Common myeloid progenitor, CD34-positive (primary cell): ENCODE measurements around the gene GNPDA1.

Experiments
- CTCF ChIA-PET: fragments of 350-600 bp; sonication (Branson Sonifier 250); formaldehyde crosslinking; loops from one replicate; lab custom pipeline; 2021; ENCODE audit warnings: antibody characterized with exemption; lab: Charles Lee
- POLR2A ChIA-PET: fragments of 350-600 bp; sonication (Branson Sonifier 250); formaldehyde crosslinking; loops from one replicate; lab custom pipeline; 2021; ENCODE audit warnings: antibody characterized with exemption; lab: Charles Lee
- DNase-seq, 3 donors: peaks; one replicate each; pipeline versions ENCODE4 v3.0.0 to v3.0.0-alpha.2; 2013
- H3K27ac ChIP-seq, 2 experiments: 1 replicate in 1 of 2; 2 replicates in 1 of 2; pipeline ENCODE4 v1.7.0; 2013; ENCODE audit warnings: inconsistent platforms in 2 of 2, low read length in 2 of 2, mild to moderate bottlenecking in 2 of 2, low read depth in 1 of 2, moderate library complexity in 1 of 2; ENCODE audit not compliant: severe bottlenecking in 2 of 2, insufficient read depth in 1 of 2, poor library complexity in 1 of 2
- H3K27me3 ChIP-seq, 5 experiments: replicated peaks in 2 of 5; 1 replicate in 3 of 5; 2 replicates in 2 of 5; pipeline versions ENCODE4 v1.6.1 to v1.7.0; 2013; ENCODE audit warnings: low read length in 4 of 5, mild to moderate bottlenecking in 2 of 5, moderate library complexity in 2 of 5, inconsistent platforms in 1 of 5; ENCODE audit not compliant: insufficient read depth in 5 of 5, control insufficient read depth in 4 of 5
- H3K36me3 ChIP-seq, 4 experiments: 1 replicate in 2 of 4; 2 replicates in 2 of 4; pipeline versions ENCODE4 v1.6.1 to v1.7.0; 2013; ENCODE audit warnings: low read length in 3 of 4, control low read depth in 1 of 4, mild to moderate bottlenecking in 1 of 4; ENCODE audit not compliant: control insufficient read depth in 4 of 4, insufficient read depth in 4 of 4
- H3K4me1 ChIP-seq, 4 experiments: 1 replicate in 3 of 4; 2 replicates in 1 of 4; pipeline versions ENCODE4 v1.6.1 to v1.7.1; 2013; ENCODE audit warnings: low read length in 3 of 4, mild to moderate bottlenecking in 3 of 4, control low read depth in 1 of 4, inconsistent platforms in 1 of 4, moderate library complexity in 1 of 4; ENCODE audit not compliant: control insufficient read depth in 4 of 4, insufficient read depth in 4 of 4; ENCODE audit errors: control extremely low read depth in 1 of 4
- H3K4me3 ChIP-seq, 7 experiments: 1 replicate in 4 of 7; 2 replicates in 3 of 7; pipeline versions ENCODE4 v1.5.1 to v1.7.0; 2013; ENCODE audit warnings: mild to moderate bottlenecking in 7 of 7, low read length in 6 of 7, moderate library complexity in 6 of 7, inconsistent platforms in 2 of 7, low read depth in 2 of 7, control low read depth in 1 of 7; ENCODE audit not compliant: insufficient read depth in 4 of 7, control insufficient read depth in 1 of 7; ENCODE audit errors: extremely low read depth in 1 of 7
- H3K9me3 ChIP-seq, 5 experiments: 1 replicate in 4 of 5; 2 replicates in 1 of 5; pipeline versions ENCODE4 v1.6.1 to v1.7.1; 2013; ENCODE audit warnings: low read length in 4 of 5, mild to moderate bottlenecking in 2 of 5, inconsistent platforms in 1 of 5, low read depth in 1 of 5, moderate library complexity in 1 of 5; ENCODE audit not compliant: control insufficient read depth in 4 of 5, insufficient read depth in 2 of 5; ENCODE audit errors: control extremely low read depth in 1 of 5
- WGBS: methylation state at CpG from one replicate; pipeline ENCODE4 v1.1.5; 2013; ENCODE audit not compliant: insufficient coverage; 5-methylcytosine and 5-hydroxymethylcytosine counted together

The GNPDA1 gene

DNA sequence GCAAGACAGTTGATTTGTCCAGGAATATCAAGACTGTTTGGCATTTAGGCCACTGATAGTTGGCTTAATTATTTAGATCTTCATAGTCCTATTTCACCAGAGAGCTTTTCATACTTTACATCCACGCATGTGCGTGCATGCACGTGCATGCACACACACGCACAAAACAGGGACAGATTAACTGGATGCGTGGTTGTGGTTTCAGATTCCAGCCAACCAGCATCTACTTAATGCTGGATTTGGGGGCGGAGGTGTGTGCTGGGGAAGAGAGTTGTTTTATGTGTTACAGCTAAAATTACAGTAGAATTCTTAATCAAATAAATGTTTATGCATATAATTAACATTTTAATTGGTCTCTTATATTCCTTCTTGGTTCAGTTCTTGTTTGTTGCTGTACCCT lies 36.7 kb downstream of the GNPDA1 start:
- Histone ChIP-seq H3K27ac (no peak overlapping the region), H3K4me1 (no peaks in the 10 kb centered on the region), H3K36me3 (peaks cover 15 to 58% (median 34%) of the 10 kb centered on the region in 4 experiments), H3K27me3 (no peaks in the 10 kb centered on the region), H3K4me3 (no peak overlapping the region), H3K9me3 (no peaks in the 10 kb centered on the region)
- ChIA-PET POLR2A (no interaction called here), CTCF (interaction anchor here (1.3 to 4.2 kb wide), 4 partner anchors 10 to 168 kb away, joined by 4 to 10 read pairs (median 8); no protein-coding TSS in a partner anchor)
- 100% methylated on average over 5 of the region's 6 CpGs for WGBS
- DNase-seq: no peak

- H3K4me3 ChIP-seq: no peak overlapping the region
- no peaks in the 10 kb centered on the region for H3K9me3 ChIP-seq
- ChIA-PET POLR2A (no interaction called here), CTCF (no interaction called here)
- peaks cover 13 to 20% (median 16%) of the 10 kb centered on the region in 4 experiments for H3K4me1 ChIP-seq
- DNase-seq: no peak
- H3K27me3 ChIP-seq: no peaks in the 10 kb centered on the region
- no peak overlapping the region for H3K27ac ChIP-seq
- no CpG with 5 or more reads among the region's 1 CpG for WGBS
- H3K36me3 ChIP-seq: peaks cover 8 to 41% (median 19%) of the 10 kb centered on the region in 4 experiments
Observed at GRCh38 chr5:141973871-141974595, 38.8 kb downstream of the GNPDA1 start.

DNA sequence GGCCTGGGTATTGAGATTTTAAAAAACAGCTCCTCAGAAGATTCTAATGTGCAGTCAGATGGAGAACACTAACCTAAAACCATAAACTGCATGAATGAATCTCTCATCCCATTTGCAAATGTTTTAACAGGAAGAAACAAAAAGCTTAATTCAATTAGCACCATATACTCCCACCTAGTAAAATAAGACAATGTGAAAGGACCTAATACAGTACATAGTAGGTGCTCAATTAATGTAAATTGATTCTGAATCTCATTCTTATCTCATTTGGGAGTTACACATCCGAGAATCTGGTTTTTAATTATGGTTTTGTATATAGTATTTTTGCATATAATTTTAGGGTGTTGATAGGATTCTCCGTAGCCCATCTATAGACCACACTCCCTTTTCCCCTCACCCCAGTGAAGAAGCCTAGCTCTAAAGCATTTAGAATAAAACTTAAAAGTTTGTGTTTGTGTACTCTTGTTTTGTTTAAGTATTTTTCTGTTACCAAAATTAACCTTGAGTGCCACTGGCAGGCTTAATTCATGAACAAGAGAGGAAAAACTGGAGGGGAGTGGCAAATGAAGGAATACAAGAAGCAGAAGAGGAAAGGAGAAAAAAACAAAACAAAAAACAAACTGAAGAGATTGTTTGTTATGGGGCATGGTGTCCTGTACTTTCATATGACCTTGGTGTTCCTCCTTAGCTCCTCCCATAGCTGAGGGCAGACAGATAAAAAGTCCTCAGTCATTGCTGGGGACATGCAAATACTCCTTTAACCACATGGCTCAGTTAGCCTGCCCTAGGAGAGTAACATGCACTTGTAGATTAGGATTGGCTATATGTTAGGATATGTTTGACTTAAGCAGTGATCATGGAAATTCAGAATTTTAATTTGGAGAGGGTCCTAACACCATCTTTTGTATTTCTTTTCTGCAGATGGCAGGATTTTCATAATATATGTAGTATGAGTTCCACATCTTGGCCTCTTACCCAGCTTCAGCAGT lies 42.8 kb downstream of the GNPDA1 start:
- POLR2A ChIA-PET: interaction anchor here (1.0 to 1.4 kb wide), 3 partner anchors 8 to 278 kb away, joined by 4 read pairs; no protein-coding TSS in a partner anchor
- peak; percentile 57 to 74 (median 71) for DNase-seq
- H3K36me3 ChIP-seq: peaks cover 0 to 19% (median 9%) of the 10 kb centered on the region in 4 experiments
- H3K9me3 ChIP-seq: no peaks in the 10 kb centered on the region
- peak overlapping the region; percentile 83 to 95 for H3K27ac ChIP-seq
- peaks cover 13 to 25% (median 20%) of the 10 kb centered on the region in 4 experiments for H3K4me1 ChIP-seq
- peak overlapping the region in 6 of 7 experiments; percentile 75 to 91 (median 84) for H3K4me3 ChIP-seq
- CTCF ChIA-PET: interaction anchor here (0.7 to 3.4 kb wide), 21 partner anchors 9 to 287 kb away, joined by 3 to 41 read pairs (median 4); partner anchors contain the start of genes GNPDA1 and PCDH12
- H3K27me3 ChIP-seq: no peaks in the 10 kb centered on the region
- no CpG with 5 or more reads among the region's 2 CpGs for WGBS

- peak within 1 kb of the TSS; percentile 83 to 95 for H3K27ac ChIP-seq
- peak; percentile 95 to 98 (median 97) for DNase-seq
- no peaks in the 10 kb centered on the region for H3K9me3 ChIP-seq
- POLR2A ChIA-PET: interaction anchor here (0.8 to 1.4 kb wide), 5 partner anchors 8 to 277 kb away, joined by 3 to 4 read pairs (median 4); partner anchors contain the start of gene DELE1
- peaks cover 13 to 27% (median 20%) of the 10 kb centered on the region in 4 experiments for H3K4me1 ChIP-seq
- H3K27me3 ChIP-seq: no peaks in the 10 kb centered on the region
- under 1% methylated on average over 57 of the region's 63 CpGs for WGBS
- peak within 1 kb of the TSS; percentile 60 to 91 (median 83) for H3K4me3 ChIP-seq
- H3K36me3 ChIP-seq: peaks cover 0 to 15% (median 5%) of the 10 kb centered on the region in 4 experiments
- CTCF ChIA-PET: interaction anchor here (0.6 to 3.4 kb wide), 26 partner anchors 8 to 736 kb away, joined by 3 to 41 read pairs (median 4); partner anchors contain the start of genes GNPDA1 and PCDH12
Observed at GRCh38 chr5:141968914-141969608, 43.8 kb downstream of the GNPDA1 start, which contains the start of gene RNF14. TSS of gene RNF14 (plus strand) at chr5:141969105. CDS start at chr5:141973589, 4,484 bp downstream.

- ChIA-PET POLR2A (no interaction called here), CTCF (no interaction called here)
- H3K27me3 ChIP-seq: no peaks in the 10 kb centered on the region
- WGBS: no CpG with 5 or more reads among the region's 2 CpGs
- no peaks in the 10 kb centered on the region for H3K9me3 ChIP-seq
- peaks cover 13 to 40% (median 22%) of the 10 kb centered on the region in 4 experiments for H3K4me1 ChIP-seq
- no peak for DNase-seq
- H3K27ac ChIP-seq: no peak overlapping the region
- peaks cover 0 to under 1% (median 0%) of the 10 kb centered on the region in 4 experiments for H3K36me3 ChIP-seq
- no peak overlapping the region for H3K4me3 ChIP-seq
Observed at GRCh38 chr5:141966963-141967333, 45.9 kb downstream of the GNPDA1 start.

DNA sequence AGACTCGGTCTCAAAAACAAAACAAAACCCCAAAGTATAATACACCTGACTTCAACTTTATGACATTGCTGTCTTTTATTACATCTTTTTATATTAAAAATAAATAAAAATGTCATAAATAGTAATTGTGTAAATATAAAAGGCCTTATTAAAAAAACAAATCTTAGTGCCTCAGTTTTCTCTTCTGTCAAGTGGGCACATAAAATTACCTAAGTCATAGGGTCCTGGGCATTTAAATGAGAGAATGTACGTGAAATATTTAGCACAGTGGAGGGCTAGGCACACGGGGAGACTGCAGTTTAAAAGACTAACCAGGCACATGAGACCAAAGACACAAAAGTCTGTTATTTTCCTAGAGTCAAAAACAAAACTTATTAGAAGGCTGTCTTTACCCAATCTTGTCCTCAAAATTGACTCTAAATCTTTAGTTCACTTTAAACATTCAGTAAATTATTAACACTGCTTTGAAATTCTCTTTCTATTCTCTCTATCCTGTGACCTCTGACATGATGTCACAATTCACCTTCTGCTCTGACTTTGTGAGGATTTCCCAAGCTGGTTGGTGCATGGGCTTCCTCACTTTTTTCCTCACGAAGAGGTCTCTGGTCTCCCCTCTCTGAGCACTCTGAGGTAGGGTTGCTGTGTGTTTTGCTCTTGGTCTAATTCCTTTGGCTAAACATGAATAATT lies 46.4 kb downstream of the GNPDA1 start:
- no peaks in the 10 kb centered on the region for H3K27me3 ChIP-seq
- no peaks in the 10 kb centered on the region for H3K36me3 ChIP-seq
- no peaks in the 10 kb centered on the region for H3K9me3 ChIP-seq
- peaks cover 14 to 42% (median 24%) of the 10 kb centered on the region in 4 experiments for H3K4me1 ChIP-seq
- no peak overlapping the region for H3K4me3 ChIP-seq
- POLR2A ChIA-PET: no interaction called here
- WGBS: 100% methylated on average over 1 of the region's 4 CpGs
- CTCF ChIA-PET: interaction anchor here (1.1 kb wide), 1 partner anchor 54 kb away, joined by 3 read pairs; no protein-coding TSS in a partner anchor
- H3K27ac ChIP-seq: no peak overlapping the region
- no peak for DNase-seq
